K562 (cell line): Measurements from ENCODE around the gene CTDNEP1. TPM values are rescaled to one million over a fixed set of nuclear protein-coding genes. Genes with fewer than 3 reads are reported as not detected.

Experiments used
- ARID1B ChIP-seq: fragments of 450-650 bp; IDR thresholded peaks from 2 replicates; pipeline ENCODE4 v1.6.1; 2016; ENCODE audit warnings: antibody characterized with exemption, mild to moderate bottlenecking, inconsistent platforms
- ARNT ChIP-seq, 2 experiments: fragments of 450-650 bp; IDR thresholded peaks; 2 replicates each; pipeline ENCODE4 v1.6.1; 2016; ENCODE audit warnings: mild to moderate bottlenecking in 1 of 2
- CBX5 ChIP-seq: IDR thresholded peaks from 2 replicates; pipeline ENCODE4 v1.6.1; 2014; ENCODE audit warnings: low read depth, borderline replicate concordance
- HLTF ChIP-seq: fragments of 450-650 bp; IDR thresholded peaks from 2 replicates; pipeline ENCODE4 v1.6.1; 2016
- MAFG ChIP-seq: fragments of 450-650 bp; conservative IDR thresholded peaks from 2 replicates; pipeline ENCODE4 v1.6.1; 2016; ENCODE audit warnings: missing genetic modification characterization, missing compliant biosample characterization
- NFRKB ChIP-seq: fragments of 450-650 bp; IDR thresholded peaks from 2 replicates; pipeline ENCODE4 v1.6.1; 2016; ENCODE audit warnings: low read depth
- RBFOX2 ChIP-seq: fragments of 200-400 bp; formaldehyde crosslinking; IDR thresholded peaks from 2 replicates; pipeline ENCODE4 v1.6.1; 2017; ENCODE audit warnings: low read depth, mild to moderate bottlenecking, low read length, moderate library complexity
- RBM34 ChIP-seq: fragments of 200-400 bp; formaldehyde crosslinking; IDR thresholded peaks from 2 replicates; pipeline ENCODE4 v1.6.1; 2018; ENCODE audit warnings: low read length, borderline replicate concordance; ENCODE audit not compliant: insufficient read depth
- SIN3B ChIP-seq: fragments of 450-650 bp; IDR thresholded peaks from 2 replicates; pipeline ENCODE4 v1.6.1; 2017; ENCODE audit warnings: low read depth, mild to moderate bottlenecking, moderate library complexity
- SMAD1 ChIP-seq: fragments of 150-350 bp; IDR thresholded peaks from 2 replicates; pipeline ENCODE4 v1.6.1; 2014; ENCODE audit warnings: low read length, low read depth; ENCODE audit not compliant: partially characterized antibody
- ZBED1 ChIP-seq: IDR thresholded peaks from 2 replicates; pipeline ENCODE4 v1.6.1; 2014
- ZNF121 ChIP-seq: sonication (generic); formaldehyde crosslinking; conservative IDR thresholded peaks from 2 replicates; pipeline ENCODE4 v1.8.0; 2022; ENCODE audit warnings: missing genetic modification reagents
- ZNF253 ChIP-seq: fragments of 250-450 bp; sonication (Bioruptor Pico); conservative IDR thresholded peaks from 2 replicates; pipeline ENCODE4 v1.6.1; 2021; ENCODE audit warnings: mild to moderate bottlenecking
- ZNF445 ChIP-seq: fragments of 250-450 bp; sonication (Bioruptor Pico); IDR thresholded peaks from 2 replicates; pipeline ENCODE4 v1.4.0; 2020; ENCODE audit warnings: low read depth, mild to moderate bottlenecking, moderate library complexity
- ZNF57 ChIP-seq: fragments of 450-650 bp; formaldehyde crosslinking; IDR thresholded peaks from 2 replicates; pipeline ENCODE4 v1.4.0; 2020; ENCODE audit warnings: mild to moderate bottlenecking, moderate library complexity
- polyA plus RNA-seq, 8 experiments: library from polyadenylated mRNA; depleted of rRNA in 4 of 8; stranded (reverse) in 5 of 8; unstranded in 3 of 8; fragments of >200 nt; fragmentation: Nextera tagmentation in 2 of 8; fragmentation: Illumina TruSeq in 1 of 8; extraction: Ambion mirVana in 2 of 8; extraction: Trizol in 1 of 8; gene quantifications; 2 replicates each; pipeline versions ENCODE4 v1.2.1 to v1.2.3, GENCODE V29; 2011 to 2014; ENCODE audit warnings: inconsistent platforms in 1 of 8, missing spikeins in 1 of 8
- total RNA-seq, 7 experiments: library from RNA; depleted of rRNA in 6 of 7; stranded (reverse); fragments of >200 nt in 6 of 7; fragmentation: Illumina TruSeq in 2 of 7; extraction: Trizol in 2 of 7; gene quantifications; 2 replicates each; pipeline versions ENCODE4 v1.2.1 to v1.2.3, GENCODE V29; 2011 to 2021; ENCODE audit warnings: low replicate concordance in 1 of 7
- TF ChIP-seq, protein P1 (sequence below), 2 experiments: fragments of 450-650 bp in 1 of 2; sonication (generic) in 1 of 2; formaldehyde crosslinking in 1 of 2; IDR thresholded peaks; 2 replicates each; pipeline versions ENCODE4 v1.7.1 to v1.9.0; 2016 to 2022; ENCODE audit warnings: inconsistent platforms in 1 of 2, mild to moderate bottlenecking in 1 of 2, missing genetic modification reagents in 1 of 2
- TF ChIP-seq, protein P2 (sequence below): sonication (generic); formaldehyde crosslinking; IDR thresholded peaks from 2 replicates; pipeline ENCODE4 v1.8.0; 2022; ENCODE audit warnings: mild to moderate bottlenecking, missing genetic modification reagents

The CTDNEP1 gene
- total and polyA plus RNA-seq, 9 of the 15 experiments (the other 6 are each of a cell fraction or from before 2014, with no cell fraction given) = 10.7 to 150 (median 28.5) TPM

DNA sequence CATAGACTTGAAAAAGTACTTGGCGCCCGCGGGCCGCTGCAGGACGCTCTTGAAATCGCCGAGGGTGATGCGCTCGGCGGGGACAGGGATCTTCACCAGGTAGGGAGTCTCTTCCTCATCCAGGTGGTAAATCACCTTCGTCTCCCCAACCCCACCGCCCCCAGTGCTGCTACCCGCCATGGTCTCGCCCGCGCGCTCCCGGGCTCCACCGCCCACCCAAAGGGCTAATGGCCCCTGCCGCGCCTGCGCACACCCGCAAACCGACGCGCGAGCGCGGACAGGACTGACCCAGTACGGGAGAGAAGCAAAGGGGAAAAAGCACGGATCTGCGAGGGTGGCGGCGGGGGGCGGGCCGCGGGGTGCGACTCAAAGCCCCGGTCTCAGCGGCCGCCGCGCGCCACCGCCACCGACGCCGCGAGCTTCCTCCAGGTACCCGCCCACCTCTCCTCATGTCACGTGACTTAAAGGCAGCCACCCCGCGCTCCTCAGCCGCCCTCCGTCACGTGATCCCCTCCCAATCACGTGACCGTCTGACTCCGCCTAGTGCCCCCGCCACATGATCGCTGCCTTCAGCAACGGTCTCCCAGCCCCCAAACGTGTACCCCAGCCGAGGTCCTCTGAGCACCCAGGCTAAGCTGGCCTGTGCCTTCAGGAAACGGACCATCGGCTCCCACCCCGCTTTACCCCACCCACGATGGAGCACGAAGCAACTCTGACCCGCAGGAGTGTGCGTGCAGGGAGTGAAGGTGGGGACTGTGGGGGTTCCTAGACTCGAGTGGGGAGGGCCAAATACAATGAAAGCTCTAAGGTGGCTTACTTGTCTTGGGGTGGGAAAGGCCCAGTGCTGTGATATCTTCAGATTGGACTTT, 17.2 kb downstream of the CTDNEP1 start, which contains the start of gene DVL2 (continued):
- TF ChIP-seq, protein P1, sequence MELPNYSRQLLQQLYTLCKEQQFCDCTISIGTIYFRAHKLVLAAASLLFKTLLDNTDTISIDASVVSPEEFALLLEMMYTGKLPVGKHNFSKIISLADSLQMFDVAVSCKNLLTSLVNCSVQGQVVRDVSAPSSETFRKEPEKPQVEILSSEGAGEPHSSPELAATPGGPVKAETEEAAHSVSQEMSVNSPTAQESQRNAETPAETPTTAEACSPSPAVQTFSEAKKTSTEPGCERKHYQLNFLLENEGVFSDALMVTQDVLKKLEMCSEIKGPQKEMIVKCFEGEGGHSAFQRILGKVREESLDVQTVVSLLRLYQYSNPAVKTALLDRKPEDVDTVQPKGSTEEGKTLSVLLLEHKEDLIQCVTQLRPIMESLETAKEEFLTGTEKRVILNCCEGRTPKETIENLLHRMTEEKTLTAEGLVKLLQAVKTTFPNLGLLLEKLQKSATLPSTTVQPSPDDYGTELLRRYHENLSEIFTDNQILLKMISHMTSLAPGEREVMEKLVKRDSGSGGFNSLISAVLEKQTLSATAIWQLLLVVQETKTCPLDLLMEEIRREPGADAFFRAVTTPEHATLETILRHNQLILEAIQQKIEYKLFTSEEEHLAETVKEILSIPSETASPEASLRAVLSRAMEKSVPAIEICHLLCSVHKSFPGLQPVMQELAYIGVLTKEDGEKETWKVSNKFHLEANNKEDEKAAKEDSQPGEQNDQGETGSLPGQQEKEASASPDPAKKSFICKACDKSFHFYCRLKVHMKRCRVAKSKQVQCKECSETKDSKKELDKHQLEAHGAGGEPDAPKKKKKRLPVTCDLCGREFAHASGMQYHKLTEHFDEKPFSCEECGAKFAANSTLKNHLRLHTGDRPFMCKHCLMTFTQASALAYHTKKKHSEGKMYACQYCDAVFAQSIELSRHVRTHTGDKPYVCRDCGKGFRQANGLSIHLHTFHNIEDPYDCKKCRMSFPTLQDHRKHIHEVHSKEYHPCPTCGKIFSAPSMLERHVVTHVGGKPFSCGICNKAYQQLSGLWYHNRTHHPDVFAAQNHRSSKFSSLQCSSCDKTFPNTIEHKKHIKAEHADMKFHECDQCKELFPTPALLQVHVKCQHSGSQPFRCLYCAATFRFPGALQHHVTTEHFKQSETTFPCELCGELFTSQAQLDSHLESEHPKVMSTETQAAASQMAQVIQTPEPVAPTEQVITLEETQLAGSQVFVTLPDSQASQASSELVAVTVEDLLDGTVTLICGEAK (IDR thresholded peaks at IDR 0.05) = no peak
- TF ChIP-seq, protein P1 (CRISPR knock-in tag; IDR thresholded peaks at IDR 0.05) = no peak
- peak; percentile 50 for TF ChIP-seq SMAD1
- TF ChIP-seq RBM34 = no peak
- TF ChIP-seq RBFOX2 = peak; percentile 84
- no peak for TF ChIP-seq ZNF253
- no peak for TF ChIP-seq ARNT (IDR thresholded peaks at IDR 0.05)
- TF ChIP-seq, protein P2, sequence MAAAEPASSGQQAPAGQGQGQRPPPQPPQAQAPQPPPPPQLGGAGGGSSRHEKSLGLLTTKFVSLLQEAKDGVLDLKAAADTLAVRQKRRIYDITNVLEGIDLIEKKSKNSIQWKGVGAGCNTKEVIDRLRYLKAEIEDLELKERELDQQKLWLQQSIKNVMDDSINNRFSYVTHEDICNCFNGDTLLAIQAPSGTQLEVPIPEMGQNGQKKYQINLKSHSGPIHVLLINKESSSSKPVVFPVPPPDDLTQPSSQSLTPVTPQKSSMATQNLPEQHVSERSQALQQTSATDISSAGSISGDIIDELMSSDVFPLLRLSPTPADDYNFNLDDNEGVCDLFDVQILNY (CRISPR knock-in tag) = no peak
- no peak for TF ChIP-seq MAFG
- peak; percentile 66; the same call in 1 of the 2 replicates for TF ChIP-seq SIN3B
- no peak for TF ChIP-seq ARID1B
- no peak for TF ChIP-seq CBX5
- TF ChIP-seq ZNF445 (CRISPR knock-in tag) = no peak
- peak; percentile 69; the same call in 1 of the 2 replicates for TF ChIP-seq ZBED1
- no peak for TF ChIP-seq NFRKB
- no peak for TF ChIP-seq ZNF57 (CRISPR knock-in tag)
- 0 out of 2 replicates have a peak, but pooled peaks have one; percentile 27 for TF ChIP-seq HLTF
- TF ChIP-seq ZNF121 (CRISPR knock-in tag) = no peak
